ENCODE data around the gene EXOC6.

GRCh38 chr10:92855560-92855959 is 7.2 kb downstream of the EXOC6 start:
- TF ChIP-seq CTCF (IDR thresholded peaks at IDR 0.05), result no peak
- no peak for TF ChIP-seq POLR2A (IDR thresholded peaks at IDR 0.05)
